T-helper 1 cell treated with Interleukin-12 subunit alpha and Interleukin-12 subunit beta and Interleukin-4 antibody, amounts not matched to agents 30 μg/mL and 1 μg/mL, for 36 hours (primary cell): ENCODE measurements around the gene TP63.
"Not testable (repeated sequence)": the region's sequence is repeated elsewhere in the genome, so short reads cannot be mapped to it uniquely, and the experiment has no call there.

Experiments
- H3K27ac Mint-ChIP-seq: one replicate; pipeline ENCODE4 v1.8.0; 2021; ENCODE audit warnings: mild to moderate bottlenecking, mixed read lengths
- H3K27me3 Mint-ChIP-seq: one replicate; pipeline ENCODE4 v1.8.0; 2021; ENCODE audit warnings: low read depth, mixed read lengths
- H3K36me3 Mint-ChIP-seq: one replicate; pipeline ENCODE4 v1.8.0; 2021; ENCODE audit warnings: low read depth, mixed read lengths
- H3K4me1 Mint-ChIP-seq: one replicate; pipeline ENCODE4 v1.8.0; 2021; ENCODE audit warnings: low read depth, mixed read lengths
- H3K4me3 Mint-ChIP-seq: one replicate; pipeline ENCODE4 v1.8.0; 2021; ENCODE audit warnings: mild to moderate bottlenecking, moderate library complexity, mixed read lengths
- H3K9me3 Mint-ChIP-seq: one replicate; pipeline ENCODE4 v1.8.0; 2021; ENCODE audit warnings: mixed read lengths

The TP63 gene

DNA sequence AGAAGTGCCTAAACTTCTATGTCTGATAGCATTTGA lies at the start of gene TP63:
Gene TP63 (plus strand): TSS at position 17 of the 36 bp plus-strand sequence. CDS start 127 bp downstream, outside the sequence.
- no peaks in the 10 kb centered on the region for H3K27me3 Mint-ChIP-seq
- no peaks in the 10 kb centered on the region for H3K9me3 Mint-ChIP-seq
- H3K4me1 Mint-ChIP-seq = peaks cover 19% of the 10 kb centered on the region
- peak within 1 kb of the TSS; percentile 26 for H3K27ac Mint-ChIP-seq
- peak within 1 kb of the TSS; percentile 8 for H3K4me3 Mint-ChIP-seq
- no peaks in the 10 kb centered on the region for H3K36me3 Mint-ChIP-seq

DNA sequence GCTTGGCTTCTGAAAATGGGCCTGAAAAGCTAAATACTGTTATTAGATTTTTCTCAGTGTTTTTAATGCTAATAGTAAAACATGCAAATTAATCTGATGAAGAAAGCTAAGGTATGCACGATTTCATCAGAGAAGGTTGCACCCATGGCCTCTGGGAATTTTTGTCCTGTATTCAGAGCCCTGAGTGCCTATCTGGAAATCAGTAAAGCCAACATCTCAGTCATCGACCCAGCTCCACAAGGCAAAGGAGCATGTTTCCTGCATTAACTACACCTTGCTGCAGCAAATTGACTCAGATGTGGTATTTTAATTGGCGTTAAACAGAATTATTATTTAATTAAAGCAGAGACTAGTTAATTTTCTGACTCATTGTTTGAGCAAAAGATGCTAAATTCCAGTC lies 49.0 kb upstream of the TP63 start:
- peaks cover 6% of the 10 kb centered on the region for H3K9me3 Mint-ChIP-seq
- no peaks in the 10 kb centered on the region for H3K27me3 Mint-ChIP-seq
- H3K4me1 Mint-ChIP-seq = peaks cover under 1% of the 10 kb centered on the region
- no peak overlapping the region for H3K27ac Mint-ChIP-seq
- no peak overlapping the region for H3K4me3 Mint-ChIP-seq
- peaks cover 3% of the 10 kb centered on the region for H3K36me3 Mint-ChIP-seq

- Mint-ChIP-seq H3K4me3 (no peak overlapping the region), H3K9me3 (no peaks in the 10 kb centered on the region), H3K27me3 (no peaks in the 10 kb centered on the region), H3K4me1 (peaks cover 2% of the 10 kb centered on the region), H3K36me3 (no peaks in the 10 kb centered on the region), H3K27ac (no peak overlapping the region)
Observed at GRCh38 chr3:189584645-189585044, 46.5 kb upstream of the TP63 start.

- Mint-ChIP-seq H3K4me1 (peaks cover 2% of the 10 kb centered on the region), H3K27ac (no peak overlapping the region), H3K9me3 (peaks cover 7% of the 10 kb centered on the region), H3K4me3 (no peak overlapping the region), H3K27me3 (no peaks in the 10 kb centered on the region), H3K36me3 (no peaks in the 10 kb centered on the region)
Observed at GRCh38 chr3:189586941-189587663, 44.1 kb upstream of the TP63 start.

GRCh38 chr3:189587664-189588040 lies 43.5 kb upstream of the TP63 start:
- no peak overlapping the region for H3K4me3 Mint-ChIP-seq
- no peaks in the 10 kb centered on the region for H3K27me3 Mint-ChIP-seq
- H3K4me1 Mint-ChIP-seq = peaks cover 2% of the 10 kb centered on the region
- peaks cover 7% of the 10 kb centered on the region for H3K9me3 Mint-ChIP-seq
- no peak overlapping the region for H3K27ac Mint-ChIP-seq
- H3K36me3 Mint-ChIP-seq = no peaks in the 10 kb centered on the region

DNA sequence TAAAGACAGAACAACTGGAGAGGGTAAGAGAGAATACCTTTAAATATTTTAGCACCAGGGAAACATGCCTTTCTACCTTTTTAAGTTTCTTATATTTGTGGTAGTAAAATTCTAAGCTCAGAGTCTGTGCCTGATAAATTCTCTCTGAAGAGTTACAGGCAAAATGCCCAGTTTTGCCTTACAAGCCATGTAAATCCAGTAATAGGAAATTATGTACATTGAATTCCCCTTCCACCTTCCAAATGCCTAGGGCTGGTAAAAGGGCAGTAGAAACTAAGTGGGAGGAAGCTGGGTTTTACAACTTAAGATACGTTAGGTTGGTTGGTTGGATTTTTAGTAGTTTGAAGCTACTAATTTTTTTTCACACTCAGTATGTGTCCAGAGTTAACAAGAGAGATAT lies 43.1 kb upstream of the TP63 start:
- Mint-ChIP-seq H3K27ac (no peak overlapping the region), H3K36me3 (no peaks in the 10 kb centered on the region), H3K4me3 (no peak overlapping the region), H3K27me3 (no peaks in the 10 kb centered on the region), H3K4me1 (peaks cover 2% of the 10 kb centered on the region), H3K9me3 (peaks cover 7% of the 10 kb centered on the region)

GRCh38 chr3:189588475-189589178 lies 42.6 kb upstream of the TP63 start:
- H3K9me3 Mint-ChIP-seq = peaks cover 7% of the 10 kb centered on the region
- H3K4me3 Mint-ChIP-seq = no peak overlapping the region
- no peak overlapping the region for H3K27ac Mint-ChIP-seq
- peaks cover 2% of the 10 kb centered on the region for H3K4me1 Mint-ChIP-seq
- H3K27me3 Mint-ChIP-seq = no peaks in the 10 kb centered on the region
- H3K36me3 Mint-ChIP-seq = no peaks in the 10 kb centered on the region

DNA sequence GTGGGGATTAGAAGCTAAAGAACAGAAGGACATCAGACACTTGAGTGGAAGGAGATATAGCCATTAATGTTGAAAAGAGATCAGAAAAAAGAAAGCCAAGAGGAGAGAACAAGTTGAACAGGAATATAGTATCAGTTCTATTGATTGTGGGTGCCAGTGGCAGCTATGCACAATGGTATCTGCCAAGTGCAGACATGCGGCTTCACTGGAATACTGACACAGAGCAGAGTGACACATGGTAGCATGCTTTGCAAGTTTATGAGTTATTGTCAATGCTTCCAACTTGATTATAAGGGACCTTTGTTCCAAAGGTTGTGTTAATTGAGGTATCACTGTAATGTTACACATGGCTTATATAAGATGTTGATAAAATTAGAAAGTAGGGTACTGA lies 42.0 kb upstream of the TP63 start:
- peaks cover 7% of the 10 kb centered on the region for H3K9me3 Mint-ChIP-seq
- H3K36me3 Mint-ChIP-seq = no peaks in the 10 kb centered on the region
- H3K4me3 Mint-ChIP-seq = no peak overlapping the region
- no peak overlapping the region for H3K27ac Mint-ChIP-seq
- H3K4me1 Mint-ChIP-seq = peaks cover 2% of the 10 kb centered on the region
- H3K27me3 Mint-ChIP-seq = no peaks in the 10 kb centered on the region

DNA sequence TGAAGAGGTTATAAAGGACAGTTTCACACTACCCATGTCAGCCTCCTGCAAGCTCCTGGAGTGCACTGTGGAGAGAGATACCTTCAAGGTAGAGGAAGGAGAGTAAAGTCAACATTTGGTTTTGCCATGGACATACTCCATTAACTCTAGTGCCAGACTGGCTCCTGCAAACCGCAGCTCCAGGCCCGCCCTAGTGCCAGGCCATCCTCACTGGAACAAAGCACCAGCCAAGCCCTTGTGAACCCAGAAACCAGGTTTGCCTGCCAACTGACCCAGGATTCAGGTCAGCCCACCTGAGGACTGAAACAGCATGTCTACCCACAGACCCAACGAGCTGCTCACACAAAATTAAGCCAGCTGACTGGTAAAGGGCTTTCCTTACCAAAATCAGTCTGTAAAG lies 41.0 kb upstream of the TP63 start:
- peaks cover 2% of the 10 kb centered on the region for H3K4me1 Mint-ChIP-seq

DNA sequence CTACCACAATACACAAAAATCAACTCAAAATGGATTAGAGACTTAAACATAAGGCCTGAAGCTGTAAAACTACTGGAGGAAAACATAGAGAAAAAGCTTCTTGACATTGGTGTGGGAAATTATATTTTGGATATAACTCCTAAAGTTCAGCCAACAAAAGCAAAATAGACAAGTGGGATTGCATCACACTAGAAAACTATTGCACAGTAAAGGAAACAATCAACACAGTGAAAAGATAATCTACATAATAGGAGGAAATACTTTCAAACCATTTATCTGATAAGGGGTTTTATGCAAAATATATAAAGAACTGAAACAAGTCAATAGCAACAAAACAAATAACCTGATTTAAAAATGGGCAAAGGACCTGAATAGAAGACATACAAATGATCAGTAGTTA lies 37.6 kb upstream of the TP63 start:
- no peaks in the 10 kb centered on the region for H3K4me1 Mint-ChIP-seq
- no peak overlapping the region for H3K27ac Mint-ChIP-seq
- no peaks in the 10 kb centered on the region for H3K27me3 Mint-ChIP-seq
- H3K9me3 Mint-ChIP-seq = peaks cover 11% of the 10 kb centered on the region
- no peak overlapping the region for H3K4me3 Mint-ChIP-seq
- no peaks in the 10 kb centered on the region for H3K36me3 Mint-ChIP-seq

More for the DNA sequence above, 41.0 kb upstream of the TP63 start:
- H3K4me3 Mint-ChIP-seq = no peak overlapping the region
- H3K9me3 Mint-ChIP-seq = peaks cover 7% of the 10 kb centered on the region
- no peaks in the 10 kb centered on the region for H3K27me3 Mint-ChIP-seq
- no peak overlapping the region for H3K27ac Mint-ChIP-seq
- no peaks in the 10 kb centered on the region for H3K36me3 Mint-ChIP-seq

DNA sequence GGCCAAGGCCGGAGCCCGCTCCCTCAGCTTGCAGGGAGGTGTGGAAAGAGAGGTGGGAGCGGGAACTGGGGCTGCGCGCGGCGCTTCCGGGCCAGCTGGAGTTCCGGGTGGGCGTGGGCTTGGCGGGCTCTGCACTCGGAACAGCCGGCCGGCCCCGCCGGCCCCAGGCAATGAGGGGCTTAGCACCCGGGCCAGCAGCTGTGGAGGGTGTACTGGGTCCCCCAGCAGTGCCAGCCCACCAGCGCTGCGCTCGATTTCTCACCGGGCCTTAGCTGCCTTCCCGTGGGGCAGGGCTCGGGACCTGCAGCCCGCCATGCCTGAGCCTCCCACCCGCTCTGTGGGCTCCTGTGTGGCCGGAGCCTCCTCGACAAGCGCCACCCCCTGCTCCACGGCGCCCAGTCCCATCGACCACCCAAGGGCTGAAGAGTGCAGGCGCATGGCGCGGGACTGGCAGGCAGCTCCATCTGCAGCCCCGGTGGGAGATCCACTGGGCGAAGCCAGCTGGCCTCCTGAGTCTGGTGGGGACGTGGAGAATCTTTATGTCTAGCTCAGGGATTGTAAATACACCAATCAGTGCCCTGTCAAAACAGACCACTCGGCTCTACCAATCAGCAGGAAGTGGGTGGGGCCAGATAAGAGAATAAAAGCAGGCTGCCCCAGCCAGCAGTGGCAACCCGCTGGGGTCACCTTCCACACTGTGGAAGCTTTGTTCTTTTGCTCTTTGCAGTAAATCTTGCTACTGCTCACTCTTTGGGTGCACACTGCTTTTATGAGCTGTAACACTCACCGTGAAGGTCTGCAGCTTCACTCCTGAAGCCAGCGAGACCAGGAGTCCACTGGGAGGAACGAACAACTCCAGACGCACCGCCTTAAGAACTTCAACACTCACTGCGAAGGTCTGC lies 34.9 kb upstream of the TP63 start:
- not testable (repeated sequence) for H3K4me3 Mint-ChIP-seq, H3K27me3 Mint-ChIP-seq, H3K4me1 Mint-ChIP-seq, H3K27ac Mint-ChIP-seq, H3K9me3 Mint-ChIP-seq, H3K36me3 Mint-ChIP-seq

GRCh38 chr3:189597918-189598317 lies 33.3 kb upstream of the TP63 start:
- H3K36me3 Mint-ChIP-seq = no peaks in the 10 kb centered on the region

DNA sequence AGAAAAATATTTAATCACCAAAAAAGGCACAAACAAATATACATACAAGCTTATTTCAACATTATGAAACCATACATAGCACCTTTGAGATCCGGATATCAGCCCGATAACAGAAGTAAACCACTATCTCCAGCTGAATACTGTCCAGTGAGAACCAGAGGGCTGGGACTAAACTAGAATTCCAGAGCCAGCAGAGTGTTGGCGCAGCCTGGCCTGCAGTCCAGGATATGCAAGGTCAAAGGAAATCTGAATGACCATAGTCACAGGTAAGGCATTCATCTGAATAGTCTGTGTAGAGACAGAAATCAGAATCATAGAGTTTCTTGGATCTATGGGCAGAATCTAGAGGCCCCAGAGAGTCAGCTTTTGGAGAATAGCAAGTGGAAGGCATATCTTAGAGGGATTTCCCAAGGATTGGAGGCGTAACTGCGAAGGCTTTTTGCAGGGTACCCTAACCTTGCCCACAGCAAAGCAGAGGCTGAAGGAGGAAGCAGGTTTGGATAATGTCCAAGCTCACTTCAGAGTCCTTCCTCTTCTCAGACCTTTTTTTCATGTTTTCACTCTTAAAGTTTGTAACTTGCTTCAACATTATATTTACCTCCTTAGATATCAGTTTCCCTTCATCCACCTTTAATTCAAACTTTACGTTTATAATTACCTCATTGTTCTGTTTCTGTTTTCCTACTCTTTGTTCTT lies 32.5 kb upstream of the TP63 start:
- Mint-ChIP-seq H3K27ac (no peak overlapping the region), H3K4me1 (no peaks in the 10 kb centered on the region), H3K9me3 (peaks cover 4% of the 10 kb centered on the region), H3K4me3 (no peak overlapping the region), H3K27me3 (no peaks in the 10 kb centered on the region), H3K36me3 (no peaks in the 10 kb centered on the region)

More at GRCh38 chr3:189597918-189598317, 33.3 kb upstream of the TP63 start:
- H3K27ac Mint-ChIP-seq = no peak overlapping the region
- no peaks in the 10 kb centered on the region for H3K27me3 Mint-ChIP-seq
- H3K4me1 Mint-ChIP-seq = no peaks in the 10 kb centered on the region
- H3K9me3 Mint-ChIP-seq = peaks cover 4% of the 10 kb centered on the region
- H3K4me3 Mint-ChIP-seq = no peak overlapping the region

GRCh38 chr3:189602471-189602870 lies 28.7 kb upstream of the TP63 start:
- H3K4me3 Mint-ChIP-seq = no peak overlapping the region
- no peak overlapping the region for H3K27ac Mint-ChIP-seq
- H3K9me3 Mint-ChIP-seq = peaks cover 10% of the 10 kb centered on the region
- H3K36me3 Mint-ChIP-seq = no peaks in the 10 kb centered on the region
- H3K4me1 Mint-ChIP-seq = no peaks in the 10 kb centered on the region
- no peaks in the 10 kb centered on the region for H3K27me3 Mint-ChIP-seq

GRCh38 chr3:189605717-189606116 lies 25.5 kb upstream of the TP63 start:
- Mint-ChIP-seq H3K27me3 (no peaks in the 10 kb centered on the region), H3K36me3 (no peaks in the 10 kb centered on the region), H3K4me1 (no peaks in the 10 kb centered on the region)

More at GRCh38 chr3:189605717-189606116, 25.5 kb upstream of the TP63 start:
- Mint-ChIP-seq H3K9me3 (peaks cover 18% of the 10 kb centered on the region), H3K4me3 (no peak overlapping the region), H3K27ac (no peak overlapping the region)
